ENCODE results near the gene DTNB.

DNA sequence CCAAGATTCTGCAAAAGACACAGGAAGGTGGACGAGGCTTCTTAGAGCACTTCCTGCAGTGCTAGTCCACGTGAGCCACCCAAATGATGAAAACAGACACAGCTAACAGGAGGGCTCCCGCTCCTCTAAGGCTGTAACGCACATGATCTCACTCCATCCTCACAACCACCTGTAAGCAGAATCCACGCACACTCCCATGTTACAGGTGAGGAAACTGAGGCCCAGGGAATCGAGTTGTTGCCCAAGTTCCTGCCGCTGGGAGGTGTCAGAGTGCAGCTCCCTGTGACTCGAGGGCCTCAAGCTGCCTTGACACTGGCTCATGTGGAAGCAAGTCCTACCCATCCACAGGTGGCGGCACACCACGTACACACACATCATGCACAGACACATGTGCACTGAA lies 336.1 kb downstream of the DTNB start:
- no peak for TF ChIP-seq EZH2 (IDR thresholded peaks at IDR 0.05; ENCODE audit: low read length, missing control alignments)
- TF ChIP-seq, protein P1, sequence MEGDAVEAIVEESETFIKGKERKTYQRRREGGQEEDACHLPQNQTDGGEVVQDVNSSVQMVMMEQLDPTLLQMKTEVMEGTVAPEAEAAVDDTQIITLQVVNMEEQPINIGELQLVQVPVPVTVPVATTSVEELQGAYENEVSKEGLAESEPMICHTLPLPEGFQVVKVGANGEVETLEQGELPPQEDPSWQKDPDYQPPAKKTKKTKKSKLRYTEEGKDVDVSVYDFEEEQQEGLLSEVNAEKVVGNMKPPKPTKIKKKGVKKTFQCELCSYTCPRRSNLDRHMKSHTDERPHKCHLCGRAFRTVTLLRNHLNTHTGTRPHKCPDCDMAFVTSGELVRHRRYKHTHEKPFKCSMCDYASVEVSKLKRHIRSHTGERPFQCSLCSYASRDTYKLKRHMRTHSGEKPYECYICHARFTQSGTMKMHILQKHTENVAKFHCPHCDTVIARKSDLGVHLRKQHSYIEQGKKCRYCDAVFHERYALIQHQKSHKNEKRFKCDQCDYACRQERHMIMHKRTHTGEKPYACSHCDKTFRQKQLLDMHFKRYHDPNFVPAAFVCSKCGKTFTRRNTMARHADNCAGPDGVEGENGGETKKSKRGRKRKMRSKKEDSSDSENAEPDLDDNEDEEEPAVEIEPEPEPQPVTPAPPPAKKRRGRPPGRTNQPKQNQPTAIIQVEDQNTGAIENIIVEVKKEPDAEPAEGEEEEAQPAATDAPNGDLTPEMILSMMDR (conservative IDR thresholded peaks at IDR 0.05 in 1 of 2, IDR thresholded peaks at IDR 0.05 in 1 of 2; ENCODE audit: low read depth in 1 of 2, low read length in 2 of 2), result no peak

Data from fibroblast of lung (primary cell).